Cardiac fibroblast (primary cell): ENCODE results near the gene SYT9.
A peak's percentile ranks its signal among the peaks of the same experiment; 100 is the strongest.

ENCODE experiments used
- DNase-seq, 2 donors: peaks; one replicate each; pipeline versions ENCODE4 v3.0.0 to v3.0.0-alpha.2; 2010; ENCODE audit warnings: low read depth in 2 of 2
- H3K4me3 ChIP-seq, 2 donors: replicated peaks in 1 of 2; 1 replicate in 1 of 2; 2 replicates in 1 of 2; pipeline ENCODE4 v1.5.1; 2011; ENCODE audit warnings: low read depth in 2 of 2, low read length in 2 of 2, mild to moderate bottlenecking in 2 of 2, moderate library complexity in 1 of 2
- TF ChIP-seq, protein P1 (sequence below): IDR thresholded peaks from one replicate; pipeline ENCODE4 v1.5.1; 2011; ENCODE audit warnings: low read depth, mild to moderate bottlenecking, low read length, inconsistent platforms

SYT9 gene, protein sequence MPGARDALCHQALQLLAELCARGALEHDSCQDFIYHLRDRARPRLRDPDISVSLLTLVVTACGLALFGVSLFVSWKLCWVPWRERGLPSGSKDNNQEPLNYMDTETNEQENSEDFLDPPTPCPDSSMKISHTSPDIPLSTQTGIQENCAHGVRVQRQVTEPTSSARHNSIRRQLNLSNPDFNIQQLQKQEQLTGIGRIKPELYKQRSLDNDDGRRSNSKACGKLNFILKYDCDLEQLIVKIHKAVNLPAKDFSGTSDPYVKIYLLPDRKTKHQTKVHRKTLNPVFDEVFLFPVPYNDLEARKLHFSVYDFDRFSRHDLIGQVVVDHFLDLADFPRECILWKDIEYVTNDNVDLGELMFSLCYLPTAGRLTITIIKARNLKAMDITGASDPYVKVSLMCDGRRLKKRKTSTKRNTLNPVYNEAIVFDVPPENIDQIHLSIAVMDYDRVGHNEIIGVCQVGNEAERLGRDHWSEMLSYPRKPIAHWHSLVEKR

DNA sequence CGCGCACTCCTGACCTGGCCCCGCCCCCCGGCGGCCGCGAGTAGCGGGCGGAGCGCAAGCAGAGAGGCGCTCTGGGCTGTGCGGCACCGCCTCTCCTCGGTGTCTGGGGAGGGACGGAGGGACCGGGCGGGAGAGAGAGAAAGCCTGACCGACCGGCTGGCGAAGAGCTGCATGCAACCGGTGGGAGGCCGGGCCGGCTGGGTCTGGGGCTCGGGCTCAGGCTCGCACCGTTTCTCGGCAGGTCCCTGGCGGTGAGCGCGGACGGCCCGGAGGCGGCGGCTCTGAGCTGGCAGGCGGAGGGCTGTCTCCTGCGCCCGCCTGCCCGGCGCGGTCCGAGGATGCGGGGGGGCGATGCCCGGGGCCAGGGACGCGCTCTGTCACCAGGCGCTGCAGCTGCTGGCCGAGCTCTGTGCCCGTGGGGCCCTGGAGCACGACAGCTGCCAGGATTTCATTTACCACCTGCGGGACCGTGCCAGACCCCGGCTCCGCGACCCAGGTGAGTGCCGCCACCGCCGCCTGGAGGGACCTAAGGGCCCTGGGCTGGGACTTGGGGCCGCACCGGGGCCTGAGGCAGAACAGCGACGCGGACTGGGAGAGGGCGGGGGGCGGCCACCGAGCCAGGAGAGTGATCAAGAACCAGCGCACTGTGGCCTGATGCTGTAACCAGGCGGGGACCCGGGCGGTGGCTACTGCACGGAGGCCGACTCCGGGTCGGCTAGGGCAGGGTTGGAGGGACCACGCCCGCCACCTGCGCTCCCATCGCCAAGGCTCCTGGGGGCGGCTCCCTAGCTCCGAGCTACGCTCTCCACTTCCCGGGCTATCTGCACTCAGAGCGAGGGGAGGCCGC is at the start of gene SYT9:
Gene SYT9, plus strand, starts transcription at position 69 of the 847 bp plus-strand sequence. Its CDS starts 283 bp downstream, at position 352.
- peak within 1 kb of the TSS; percentile 37 to 55 for H3K4me3 ChIP-seq
- TF ChIP-seq, protein P1, sequence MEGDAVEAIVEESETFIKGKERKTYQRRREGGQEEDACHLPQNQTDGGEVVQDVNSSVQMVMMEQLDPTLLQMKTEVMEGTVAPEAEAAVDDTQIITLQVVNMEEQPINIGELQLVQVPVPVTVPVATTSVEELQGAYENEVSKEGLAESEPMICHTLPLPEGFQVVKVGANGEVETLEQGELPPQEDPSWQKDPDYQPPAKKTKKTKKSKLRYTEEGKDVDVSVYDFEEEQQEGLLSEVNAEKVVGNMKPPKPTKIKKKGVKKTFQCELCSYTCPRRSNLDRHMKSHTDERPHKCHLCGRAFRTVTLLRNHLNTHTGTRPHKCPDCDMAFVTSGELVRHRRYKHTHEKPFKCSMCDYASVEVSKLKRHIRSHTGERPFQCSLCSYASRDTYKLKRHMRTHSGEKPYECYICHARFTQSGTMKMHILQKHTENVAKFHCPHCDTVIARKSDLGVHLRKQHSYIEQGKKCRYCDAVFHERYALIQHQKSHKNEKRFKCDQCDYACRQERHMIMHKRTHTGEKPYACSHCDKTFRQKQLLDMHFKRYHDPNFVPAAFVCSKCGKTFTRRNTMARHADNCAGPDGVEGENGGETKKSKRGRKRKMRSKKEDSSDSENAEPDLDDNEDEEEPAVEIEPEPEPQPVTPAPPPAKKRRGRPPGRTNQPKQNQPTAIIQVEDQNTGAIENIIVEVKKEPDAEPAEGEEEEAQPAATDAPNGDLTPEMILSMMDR: no peak
- DNase-seq: peak; percentile 29

DNA sequence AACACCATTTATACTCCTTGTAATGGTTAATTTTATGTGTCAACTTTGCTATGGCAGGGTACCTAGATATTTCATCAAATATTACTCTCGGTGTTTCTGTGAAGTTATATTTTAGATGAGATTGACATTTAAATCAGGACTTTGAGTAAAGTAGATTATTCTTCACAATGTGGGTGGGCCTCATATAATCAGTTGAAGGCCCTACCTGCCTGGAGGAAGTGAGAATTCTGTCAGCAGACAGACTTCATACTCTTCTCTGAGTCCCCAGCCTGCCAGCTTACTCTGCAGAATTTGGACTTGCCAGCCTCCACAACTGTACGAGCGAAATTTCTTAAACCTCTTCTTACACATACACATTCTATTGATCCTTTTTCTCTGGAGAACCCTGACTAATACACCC is 49.3 kb upstream of the SYT9 start:
- TF ChIP-seq, protein P1: no peak

DNA sequence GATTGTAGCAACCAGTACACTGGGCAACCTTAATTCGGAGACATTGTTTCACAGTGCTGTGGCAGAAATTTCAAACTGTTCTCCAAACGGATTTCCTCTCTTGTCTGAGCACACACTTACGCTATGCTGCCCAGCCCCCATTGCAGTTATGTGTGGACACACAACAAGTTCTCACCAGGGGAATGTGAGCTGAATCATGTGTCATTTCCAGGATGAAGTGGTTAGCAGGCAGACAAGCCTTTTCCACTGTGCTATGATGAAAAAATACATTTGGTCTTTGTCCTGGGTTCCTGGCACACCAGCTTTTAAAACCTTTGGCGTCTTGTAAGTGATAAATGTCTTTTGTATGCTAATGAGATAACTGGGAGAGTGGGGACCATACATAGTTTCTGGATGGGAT is 46.9 kb upstream of the SYT9 start:
- TF ChIP-seq, protein P1: no peak
- no peak overlapping the region for H3K4me3 ChIP-seq
- peak; percentile 40 to 81 for DNase-seq

More for the DNA sequence above, 49.3 kb upstream of the SYT9 start:
- H3K4me3 ChIP-seq: no peak overlapping the region
- no peak for DNase-seq

DNA sequence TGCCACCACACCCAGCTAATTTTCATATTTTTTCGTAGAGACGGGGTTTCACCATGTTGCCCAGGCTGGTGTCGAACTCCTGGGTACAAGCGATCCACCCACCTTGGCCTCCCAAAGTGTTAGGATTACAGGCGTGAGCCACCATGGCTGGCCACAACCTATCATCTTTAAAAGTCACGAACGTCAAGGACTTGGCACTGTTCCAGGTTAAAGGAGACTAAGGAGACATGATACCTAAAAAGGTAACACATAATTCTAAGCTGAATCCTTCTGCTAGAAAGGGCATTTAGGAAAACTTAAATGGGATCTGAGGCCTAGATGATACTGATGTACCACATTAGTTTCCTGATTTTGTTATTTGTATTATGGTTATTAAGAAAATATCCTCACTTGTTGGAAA is 43.3 kb upstream of the SYT9 start:
- H3K4me3 ChIP-seq: no peak overlapping the region
- DNase-seq: no peak
- TF ChIP-seq, protein P1: no peak

DNA sequence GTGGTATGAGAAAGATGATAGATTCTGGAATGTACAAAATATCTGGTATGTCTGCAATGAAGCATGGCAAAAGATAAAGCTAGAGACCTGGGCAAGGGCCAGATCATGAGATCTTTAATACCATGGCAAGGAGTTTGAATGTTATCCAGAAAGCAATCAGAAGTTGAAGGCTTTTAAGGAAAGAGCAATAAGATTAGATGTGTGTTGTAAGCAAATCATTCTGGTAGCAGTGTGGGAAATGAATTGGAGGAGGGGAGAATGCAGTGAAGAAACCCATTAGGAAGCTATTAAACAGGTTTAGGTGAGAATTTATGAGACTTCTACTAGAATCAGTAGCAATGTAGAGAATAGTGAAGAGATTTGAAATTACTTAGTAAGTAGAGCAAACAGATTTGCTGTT is 32.2 kb upstream of the SYT9 start:
- DNase-seq: no peak
- H3K4me3 ChIP-seq: no peak overlapping the region
- TF ChIP-seq, protein P1: no peak

DNA sequence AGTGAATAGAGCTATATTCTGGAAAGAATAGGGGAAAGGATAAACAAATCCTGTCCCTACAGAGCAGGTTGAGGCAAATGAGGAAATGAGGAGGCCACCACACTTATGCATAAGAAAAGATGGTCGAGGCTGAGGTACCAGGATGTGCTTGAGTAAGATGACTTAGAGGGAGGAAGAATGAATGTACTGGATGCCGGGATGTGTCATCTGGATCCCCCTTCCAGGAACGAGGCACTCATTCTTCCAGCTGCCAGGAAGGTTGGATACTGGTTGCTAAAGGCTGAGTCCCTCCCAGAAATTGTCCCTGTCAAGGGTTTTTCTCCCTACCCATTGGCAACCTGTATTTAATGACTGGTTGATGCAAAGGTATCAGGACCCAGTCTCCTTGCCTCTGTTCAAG is 31.1 kb upstream of the SYT9 start:
- DNase-seq: no peak
- TF ChIP-seq, protein P1: no peak
- no peak overlapping the region for H3K4me3 ChIP-seq
